H9 (cell line): ENCODE measurements around the gene TMEM132D. TPM values are rescaled to one million over a fixed set of nuclear protein-coding genes. Genes with fewer than 3 reads are reported as not detected.
A peak's percentile ranks its signal among the peaks of the same experiment; 100 is the strongest.

Experiments
- DNase-seq: peaks from one replicate; pipeline ENCODE4 v3.0.0-alpha.2; 2017
- H2AFZ ChIP-seq: one replicate; pipeline ENCODE4 v1.6.1; 2013; ENCODE audit warnings: mild to moderate bottlenecking, low read length, control low read depth, moderate library complexity
- H2AK5ac ChIP-seq: 2 replicates; pipeline ENCODE4 v1.6.1; 2013; ENCODE audit warnings: low read length, control low read depth, mixed read lengths; ENCODE audit not compliant: insufficient read length
- H2BK120ac ChIP-seq: one replicate; pipeline ENCODE4 v1.6.1; 2013; ENCODE audit warnings: low read depth, mild to moderate bottlenecking, low read length, control low read depth, inconsistent platforms; ENCODE audit not compliant: poor library complexity, severe bottlenecking
- H2BK12ac ChIP-seq: 2 replicates; pipeline ENCODE4 v1.6.1; 2013; ENCODE audit warnings: low read length, control low read depth, mixed read lengths, low read depth; ENCODE audit not compliant: insufficient read length
- H2BK15ac ChIP-seq: 2 replicates; pipeline ENCODE4 v1.6.1; 2013; ENCODE audit warnings: low read depth, low read length, control low read depth
- H2BK20ac ChIP-seq: one replicate; pipeline ENCODE4 v1.6.1; 2013; ENCODE audit warnings: low read depth, mild to moderate bottlenecking, low read length, control low read depth, inconsistent platforms; ENCODE audit not compliant: poor library complexity, severe bottlenecking
- H2BK5ac ChIP-seq: 2 replicates; pipeline ENCODE4 v1.6.1; 2013; ENCODE audit warnings: low read length, control low read depth, mixed read lengths; ENCODE audit not compliant: insufficient read length
- H3K14ac ChIP-seq: 2 replicates; pipeline ENCODE4 v1.6.1; 2013; ENCODE audit warnings: low read length, control low read depth; ENCODE audit not compliant: insufficient read depth
- H3K18ac ChIP-seq: 2 replicates; pipeline ENCODE4 v1.6.1; 2013; ENCODE audit warnings: low read depth, mild to moderate bottlenecking, mixed read lengths, low read length, control low read depth; ENCODE audit not compliant: insufficient read length
- H3K23ac ChIP-seq: 2 replicates; pipeline ENCODE4 v1.6.1; 2013; ENCODE audit warnings: low read length, control low read depth, mixed read lengths, low read depth; ENCODE audit not compliant: insufficient read length
- H3K23me2 ChIP-seq: 2 replicates; pipeline ENCODE4 v1.6.1; 2013; ENCODE audit warnings: low read depth, mild to moderate bottlenecking, mixed read lengths, low read length, control low read depth; ENCODE audit not compliant: insufficient read length, poor library complexity, severe bottlenecking
- H3K27ac ChIP-seq: 2 replicates; pipeline ENCODE4 v1.5.1; 2013; ENCODE audit warnings: low read length, control low read depth, mixed read lengths, low read depth; ENCODE audit not compliant: insufficient read length
- H3K27me3 ChIP-seq: 2 replicates; pipeline ENCODE4 v1.6.1; 2013; ENCODE audit warnings: low read length, control low read depth, inconsistent platforms; ENCODE audit not compliant: insufficient read depth
- H3K4ac ChIP-seq: 2 replicates; pipeline ENCODE4 v1.6.1; 2013; ENCODE audit warnings: low read depth, mild to moderate bottlenecking, control low read depth, inconsistent platforms, low read length, moderate library complexity
- H3K4me1 ChIP-seq: 2 replicates; pipeline ENCODE4 v1.6.1; 2013; ENCODE audit warnings: low read length, control low read depth, inconsistent platforms; ENCODE audit not compliant: insufficient read depth
- H3K4me2 ChIP-seq: 2 replicates; pipeline ENCODE4 v1.6.1; 2013; ENCODE audit warnings: low read length, control low read depth, mixed read lengths; ENCODE audit not compliant: insufficient read length, insufficient read depth
- H3K56ac ChIP-seq: 2 replicates; pipeline ENCODE4 v1.6.1; 2013; ENCODE audit warnings: low read depth, mild to moderate bottlenecking, mixed read lengths, low read length, control low read depth; ENCODE audit not compliant: insufficient read length
- H3K79me1 ChIP-seq: 2 replicates; pipeline ENCODE4 v1.6.1; 2013; ENCODE audit warnings: low read depth, mild to moderate bottlenecking, moderate library complexity, low read length, control low read depth, inconsistent platforms; ENCODE audit not compliant: insufficient read depth, poor library complexity, severe bottlenecking
- H3K79me2 ChIP-seq: 2 replicates; pipeline ENCODE4 v1.6.1; 2013; ENCODE audit warnings: low read length, control low read depth, inconsistent platforms; ENCODE audit not compliant: insufficient read depth
- H3K9ac ChIP-seq: 2 replicates; pipeline ENCODE4 v1.6.1; 2013; ENCODE audit warnings: low read length, control low read depth, mixed read lengths; ENCODE audit not compliant: insufficient read length; ENCODE audit errors: extremely low read depth
- H3K9me3 ChIP-seq: one replicate; pipeline ENCODE4 v1.6.1; 2013; ENCODE audit warnings: low read depth, low read length, inconsistent platforms; ENCODE audit not compliant: control insufficient read depth
- H3T11ph ChIP-seq: one replicate; pipeline ENCODE4 v1.6.1; 2013; ENCODE audit warnings: mild to moderate bottlenecking, low read length, control low read depth, inconsistent platforms
- H4K20me1 ChIP-seq: one replicate; pipeline ENCODE4 v1.6.1; 2013; ENCODE audit not compliant: control insufficient read depth, insufficient read length, insufficient read depth
- H4K5ac ChIP-seq: 2 replicates; pipeline ENCODE4 v1.6.1; 2013; ENCODE audit warnings: low read depth, mild to moderate bottlenecking, mixed read lengths, low read length, control low read depth; ENCODE audit not compliant: insufficient read length
- H4K8ac ChIP-seq: replicated peaks from 2 replicates; pipeline ENCODE4 v1.6.1; 2013; ENCODE audit warnings: low read length, control low read depth, mixed read lengths, low read depth; ENCODE audit not compliant: insufficient read length
- H4K91ac ChIP-seq: 2 replicates; pipeline ENCODE4 v1.6.1; 2013; ENCODE audit warnings: low read depth, mild to moderate bottlenecking, moderate library complexity, mixed read lengths, low read length, control low read depth; ENCODE audit not compliant: insufficient read length
- H3K27ac Mint-ChIP-seq, 3 experiments: 2 replicates in 2 of 3; 3 replicates in 1 of 3; pipeline ENCODE4 v1.8.0; 2020 to 2021; ENCODE audit warnings: mixed read lengths in 3 of 3, mild to moderate bottlenecking in 1 of 3, moderate library complexity in 1 of 3
- H3K27me3 Mint-ChIP-seq: 2 replicates; pipeline ENCODE4 v1.8.0; 2021; ENCODE audit warnings: low read depth, mild to moderate bottlenecking, moderate library complexity, mixed read lengths
- H3K36me3 Mint-ChIP-seq, 3 experiments: 2 replicates in 2 of 3; 3 replicates in 1 of 3; pipeline ENCODE4 v1.8.0; 2020 to 2021; ENCODE audit warnings: low read depth in 3 of 3, mixed read lengths in 3 of 3; ENCODE audit not compliant: insufficient read depth in 1 of 3
- H3K4me1 Mint-ChIP-seq, 2 experiments: 2 replicates each; pipeline ENCODE4 v1.8.0; 2020; ENCODE audit warnings: mixed read lengths in 2 of 2
- H3K4me3 Mint-ChIP-seq, 2 experiments: 2 replicates in 1 of 2; 3 replicates in 1 of 2; pipeline ENCODE4 v1.8.0; 2020 to 2021; ENCODE audit warnings: mild to moderate bottlenecking in 2 of 2, mixed read lengths in 2 of 2, moderate library complexity in 1 of 2
- H3K9me3 Mint-ChIP-seq, 2 experiments: 2 replicates in 1 of 2; 3 replicates in 1 of 2; pipeline ENCODE4 v1.8.0; 2020; ENCODE audit warnings: mild to moderate bottlenecking in 2 of 2, mixed read lengths in 2 of 2, moderate library complexity in 1 of 2
- CTCF ChIP-seq: fragments of 200-600 bp; sonication (generic); conservative IDR thresholded peaks from 3 replicates; pipeline ENCODE4 v1.8.0; 2021; ENCODE audit warnings: antibody characterized with exemption, mild to moderate bottlenecking
- WGBS: extraction: QIAGEN DNeasy Blood & Tissue Kit; methylation state at CpG from one replicate; pipeline ENCODE4 v1.1.7; 2013; ENCODE audit warnings: missing lambda C conversion rate, low lambda C conversion rate, mixed read lengths; ENCODE audit not compliant: insufficient read length; ENCODE audit errors: extremely low coverage; 5-methylcytosine and 5-hydroxymethylcytosine counted together
- total RNA-seq: library from RNA; stranded (reverse); gene quantifications from 2 replicates; pipeline ENCODE4 v1.2.1, GENCODE V29; 2021

Gene TMEM132D
- total RNA-seq, 1 experiment from 2014 or later = 6.1 TPM

DNA sequence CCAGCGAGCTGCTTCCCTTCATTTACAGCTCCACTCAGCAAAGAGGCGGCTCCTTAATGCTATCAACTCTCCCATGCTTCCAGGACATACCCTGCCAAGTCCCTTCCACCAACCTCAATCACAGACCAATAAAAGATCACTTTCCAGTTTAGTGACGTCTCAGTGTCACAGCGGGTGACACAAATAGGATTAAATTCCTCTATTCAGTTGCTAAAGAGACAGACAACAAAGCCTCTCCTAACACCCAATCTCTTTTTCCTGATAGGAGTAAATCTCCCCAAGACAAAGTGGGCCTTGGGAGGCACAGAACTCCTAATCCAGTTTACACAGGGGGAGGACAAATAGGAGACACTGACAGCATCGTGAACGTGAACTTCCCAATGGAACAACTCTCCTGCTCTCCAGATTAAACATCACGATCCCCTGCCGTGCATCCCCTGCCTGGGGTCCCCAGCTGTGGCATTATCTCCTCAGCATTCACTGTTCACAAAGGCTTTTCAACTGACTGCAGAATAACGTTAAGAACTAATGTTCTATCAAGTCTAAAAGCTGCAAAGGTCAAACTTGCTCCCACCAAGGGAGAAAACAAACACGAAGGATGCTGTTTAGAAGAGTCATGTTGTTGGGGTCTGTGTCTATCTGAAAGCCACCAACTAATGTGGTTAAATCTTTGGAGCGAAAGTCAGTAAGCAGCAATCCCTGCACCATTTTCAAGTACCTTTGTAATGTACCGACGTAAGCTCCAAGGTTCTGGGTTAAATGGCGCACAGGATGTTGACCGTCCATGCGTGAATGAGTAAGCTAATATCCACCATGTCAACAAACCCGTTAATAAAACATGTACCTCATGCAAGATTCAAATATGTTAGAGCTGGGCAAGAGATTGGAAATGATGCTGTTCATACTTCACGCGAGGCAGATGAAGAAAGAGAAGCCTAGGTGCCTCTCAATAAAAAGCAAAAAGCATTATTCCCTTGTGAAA lies 31.5 kb downstream of the TMEM132D start:
- WGBS = no CpG with 5 or more reads among the region's 19 CpGs
- TF ChIP-seq CTCF = no peak
- Histone ChIP-seq H2AFZ (no peak overlapping the region), H3K23me2 (no peaks in the 10 kb centered on the region), H4K91ac (no peak overlapping the region), H2BK20ac (no peak overlapping the region), H4K8ac (no peak overlapping the region), H3K79me2 (peaks cover 10% of the 10 kb centered on the region; the same call in 1 of the 2 replicates), H3K4me2 (peak overlapping the region; percentile 43), H3K9me3 (no peaks in the 10 kb centered on the region), H3K27me3 (no peaks in the 10 kb centered on the region), H3K14ac (no peak overlapping the region), H2BK15ac (no peak overlapping the region), H4K20me1 (no peaks in the 10 kb centered on the region), H3T11ph (no peak overlapping the region), H3K27ac (peak overlapping the region; percentile 79), H3K23ac (no peak overlapping the region), H3K56ac (no peak overlapping the region), H4K5ac (no peak overlapping the region), H3K4ac (no peak overlapping the region), H3K4me1 (peaks cover 22% of the 10 kb centered on the region; the same call in 1 of the 2 replicates), H3K18ac (peak overlapping the region; percentile 58), H3K79me1 (no peaks in the 10 kb centered on the region), H2BK120ac (no peak overlapping the region), H3K9ac (no peak overlapping the region), H2BK12ac (no peak overlapping the region), H2BK5ac (peak overlapping the region; percentile 30), H2AK5ac (no peak overlapping the region)
- Mint-ChIP-seq H3K36me3 (peaks cover 8 to 10% (median 9%) of the 10 kb centered on the region in 3 experiments; a peak in 6 of 7 replicates), H3K27ac (peak overlapping the region; percentile 76 to 98 (median 77)), H3K4me3 (peak overlapping the region; percentile 17 to 64), H3K4me1 (peaks cover 62 to 63% of the 10 kb centered on the region in 2 experiments), H3K9me3 (0 out of 5 replicates have a peak, but pooled peaks cover 0 to 3% of the 10 kb centered on the region in 2 experiments), H3K27me3 (peaks cover 3% of the 10 kb centered on the region; the same call in 1 of the 2 replicates)
- peak; percentile 81 for DNase-seq
